Endothelial cell of hepatic sinusoid (primary cell): Measurements from ENCODE around the gene USP15.
"Not testable (repeated sequence)": the region's sequence is repeated elsewhere in the genome, so short reads cannot be mapped to it uniquely, and the experiment has no call there.

Source experiments
- in situ Hi-C: cut with HindIII; loops from 2 replicates; pipeline ENCODE4 v1.10.0; 2017; ENCODE audit warnings: low sequenced_read_pairs

USP15 gene

DNA sequence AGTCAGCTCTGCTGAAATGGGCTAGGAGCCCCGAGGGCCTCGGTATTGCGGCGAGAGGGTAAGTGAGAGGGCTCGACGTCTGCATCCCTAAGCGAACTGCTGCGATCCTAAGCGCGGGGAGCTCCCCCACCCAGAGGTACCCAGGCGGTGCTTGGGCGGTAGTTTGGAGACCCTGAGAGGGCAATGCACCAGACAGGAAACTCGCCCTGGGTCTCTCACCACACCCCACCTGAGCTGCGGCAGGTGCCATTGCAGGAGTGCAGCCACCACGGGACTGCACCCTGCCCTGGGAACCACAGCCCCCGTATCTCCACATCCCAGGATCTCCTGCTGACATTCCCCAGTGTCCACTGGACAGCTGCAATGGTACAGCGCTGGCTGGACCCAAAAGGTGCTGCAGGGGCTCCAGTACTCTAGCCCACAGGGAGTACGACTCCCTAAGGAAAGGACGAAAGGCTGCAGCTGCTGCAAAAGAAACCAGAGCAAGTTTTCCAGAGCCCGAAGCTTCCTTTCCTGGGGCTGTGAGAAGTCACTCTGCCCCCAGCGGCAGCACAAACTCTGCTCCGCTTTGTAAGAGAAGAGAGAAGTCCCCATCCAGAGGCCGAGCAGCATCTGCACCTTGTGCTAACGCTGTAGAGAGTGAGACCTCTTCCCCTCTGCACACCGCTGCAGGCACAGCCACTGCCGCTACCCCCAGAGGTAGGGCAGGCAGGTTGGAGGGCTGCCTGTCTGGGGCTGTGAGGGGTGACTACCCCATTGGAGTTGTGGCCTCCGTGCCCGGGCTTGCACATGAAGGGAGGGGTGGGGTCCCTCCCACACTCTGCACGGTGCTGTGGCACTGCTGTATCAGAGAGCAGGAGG is 175.3 kb downstream of the USP15 start:
- in situ Hi-C loops = loop anchor here (5.0 to 25.0 kb wide), 2 partner anchors 362 to 627 kb away; no protein-coding TSS in a partner anchor

DNA sequence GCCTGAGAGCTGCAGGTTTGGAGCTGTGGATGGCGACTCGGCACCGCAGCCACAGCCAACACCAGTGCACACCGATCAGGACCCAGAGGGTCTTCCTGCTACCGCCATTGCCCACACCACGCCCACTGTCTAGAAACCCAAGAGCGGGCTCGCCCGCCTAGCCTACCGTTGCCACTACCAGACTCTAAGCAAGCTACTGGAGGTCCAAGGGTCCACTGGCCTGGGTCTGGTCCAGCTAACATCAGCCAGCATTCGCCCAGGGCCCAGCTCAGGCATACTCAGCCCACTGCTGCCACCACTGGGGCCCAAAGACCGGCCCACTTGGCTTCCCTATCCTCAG is 175.9 kb downstream of the USP15 start:
- in situ Hi-C loops = loop anchor here (5.0 to 25.0 kb wide), 2 partner anchors 361 to 626 kb away; no protein-coding TSS in a partner anchor

DNA sequence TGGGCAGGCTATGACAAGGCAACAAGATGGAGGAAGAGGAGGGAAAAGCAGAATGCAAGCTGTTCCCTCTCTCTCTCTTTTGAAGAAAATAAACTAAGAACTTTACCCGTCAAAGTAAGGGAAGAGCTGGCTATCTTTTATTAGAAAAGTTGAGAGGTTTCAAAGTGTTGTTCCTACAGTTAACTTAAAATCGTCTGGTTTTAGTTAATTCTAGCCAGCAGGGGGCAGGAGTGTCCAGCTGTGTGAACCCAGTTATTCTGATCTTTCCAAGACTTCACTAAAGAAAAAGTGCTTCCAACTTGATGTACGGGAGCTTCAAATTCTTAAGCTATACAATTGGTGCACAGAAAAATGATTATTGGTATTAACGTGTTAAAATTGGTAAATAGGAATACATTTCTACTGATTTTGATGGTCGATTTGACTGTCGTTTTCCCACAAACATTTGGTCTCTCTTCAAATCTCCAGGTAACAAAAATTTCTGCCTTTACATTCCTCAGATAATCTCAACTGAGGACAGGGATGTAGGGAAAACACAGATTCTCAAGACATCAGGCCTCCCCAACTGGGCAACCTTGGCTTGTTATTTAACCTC is 178.0 kb downstream of the USP15 start:
- in situ Hi-C loops = loop anchor here (5.0 to 25.0 kb wide), 2 partner anchors 359 to 624 kb away; no protein-coding TSS in a partner anchor

DNA sequence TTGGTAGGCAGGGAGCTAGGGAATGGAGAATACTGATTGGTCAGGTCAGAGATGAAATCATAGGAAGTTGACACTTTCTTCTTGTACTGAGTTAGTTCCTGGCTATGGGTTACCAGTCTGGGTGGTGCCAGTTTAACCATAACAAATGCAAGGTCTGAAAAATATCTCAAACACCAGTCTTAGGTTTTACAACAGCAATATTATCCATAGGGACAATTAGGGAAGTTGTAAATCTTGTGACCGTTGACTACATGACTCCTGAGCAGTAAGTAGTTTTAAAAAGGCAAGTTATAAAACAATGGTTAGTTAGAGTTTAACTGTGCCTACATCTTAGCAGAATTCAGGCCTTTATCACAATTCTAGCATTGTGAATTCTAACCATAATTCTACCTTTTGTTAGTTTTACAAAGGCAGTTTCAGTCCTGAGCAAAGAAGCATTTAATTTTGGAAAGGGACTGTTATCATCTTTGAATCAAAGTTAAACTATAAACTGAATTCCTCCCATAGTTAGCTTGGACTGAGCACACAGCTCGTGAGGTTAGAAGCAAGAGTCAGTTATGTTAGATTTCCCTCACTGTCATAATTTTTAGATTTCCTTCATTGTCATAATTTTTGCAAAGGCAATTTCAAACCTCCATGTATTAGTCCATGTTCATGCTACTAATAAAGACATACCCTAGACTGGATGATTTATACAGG is 186.7 kb downstream of the USP15 start:
- in situ Hi-C loops = loop anchor here (25.0 kb wide), 1 partner anchor 615 kb away; no protein-coding TSS in a partner anchor

DNA sequence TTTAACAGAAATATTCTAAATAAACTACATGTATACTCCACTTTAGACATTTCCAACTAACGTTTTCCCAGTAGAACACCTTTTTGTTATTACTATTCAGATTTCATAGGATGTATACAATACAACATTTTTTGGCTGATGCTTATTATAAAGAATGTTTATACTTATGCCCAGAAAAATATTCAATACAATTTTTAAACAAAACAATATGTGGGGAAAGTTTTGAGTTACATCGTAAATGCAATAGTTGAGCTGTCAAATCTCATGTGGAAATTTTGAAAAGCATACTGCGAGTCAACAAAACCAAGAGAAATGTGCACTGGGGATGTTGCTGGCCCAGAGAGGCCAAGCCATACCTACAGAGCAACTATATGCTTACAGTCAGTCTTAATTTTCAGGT is 188.2 kb downstream of the USP15 start:
- in situ Hi-C loops = loop anchor here (25.0 kb wide), 1 partner anchor 614 kb away; no protein-coding TSS in a partner anchor

DNA sequence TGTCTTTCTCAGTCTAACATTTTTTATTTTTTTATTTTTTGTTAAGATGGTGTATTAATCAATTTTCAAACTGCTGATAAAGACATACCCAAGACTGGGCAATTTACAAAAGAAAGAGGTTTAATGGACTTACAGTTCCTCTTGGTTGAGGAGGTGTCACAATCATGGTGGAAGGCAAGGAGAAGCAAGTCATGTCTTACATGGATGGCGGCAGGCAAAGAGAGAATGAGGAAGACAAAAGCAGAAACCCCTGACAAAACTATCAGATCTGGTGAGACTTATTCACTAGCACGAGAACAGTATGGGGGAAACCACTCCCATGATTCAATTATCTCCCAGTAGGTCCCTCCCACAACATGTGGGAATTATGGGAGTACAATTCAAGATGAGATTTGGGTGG is 195.2 kb downstream of the USP15 start:
- in situ Hi-C loops = not testable (repeated sequence)

DNA sequence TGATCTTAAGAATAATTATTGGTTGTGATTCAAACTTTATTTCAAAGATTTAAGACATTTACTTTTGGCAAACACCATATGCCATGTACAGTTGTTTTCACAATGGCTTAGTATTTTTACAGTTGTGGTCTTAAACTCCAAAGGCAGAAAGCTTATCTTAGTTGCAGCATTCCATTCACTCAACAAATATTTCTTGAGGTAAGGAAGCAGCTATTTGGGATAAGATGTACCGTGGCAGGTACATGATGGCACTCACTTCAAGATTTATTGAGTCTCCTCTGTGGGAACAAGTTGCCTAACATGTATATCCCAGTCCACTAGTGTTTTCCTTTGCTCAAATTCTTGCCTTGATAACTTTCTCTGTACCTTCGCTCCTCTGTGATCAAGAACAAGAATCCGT is 198.4 kb downstream of the USP15 start:
- in situ Hi-C loops = no loop called here

DNA sequence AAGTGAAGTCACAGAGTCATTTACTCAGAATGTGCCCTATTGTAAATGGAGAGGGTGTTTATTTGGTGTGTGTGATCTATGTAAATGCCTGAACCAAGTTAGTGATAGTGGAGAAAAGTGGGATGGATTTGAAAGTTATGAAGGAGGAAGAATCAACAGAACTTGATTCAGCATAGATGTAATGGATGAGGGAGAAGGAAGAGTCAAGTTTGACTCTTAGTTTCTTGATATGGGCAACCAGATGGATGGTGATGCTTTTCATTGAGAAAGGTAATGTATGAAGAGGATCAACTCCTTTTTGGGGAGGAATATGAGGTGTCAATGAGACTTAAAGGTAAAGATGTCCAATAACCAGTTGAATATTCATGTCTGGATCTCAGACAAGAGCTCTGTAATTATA is 199.8 kb downstream of the USP15 start:
- in situ Hi-C loops = no loop called here

DNA sequence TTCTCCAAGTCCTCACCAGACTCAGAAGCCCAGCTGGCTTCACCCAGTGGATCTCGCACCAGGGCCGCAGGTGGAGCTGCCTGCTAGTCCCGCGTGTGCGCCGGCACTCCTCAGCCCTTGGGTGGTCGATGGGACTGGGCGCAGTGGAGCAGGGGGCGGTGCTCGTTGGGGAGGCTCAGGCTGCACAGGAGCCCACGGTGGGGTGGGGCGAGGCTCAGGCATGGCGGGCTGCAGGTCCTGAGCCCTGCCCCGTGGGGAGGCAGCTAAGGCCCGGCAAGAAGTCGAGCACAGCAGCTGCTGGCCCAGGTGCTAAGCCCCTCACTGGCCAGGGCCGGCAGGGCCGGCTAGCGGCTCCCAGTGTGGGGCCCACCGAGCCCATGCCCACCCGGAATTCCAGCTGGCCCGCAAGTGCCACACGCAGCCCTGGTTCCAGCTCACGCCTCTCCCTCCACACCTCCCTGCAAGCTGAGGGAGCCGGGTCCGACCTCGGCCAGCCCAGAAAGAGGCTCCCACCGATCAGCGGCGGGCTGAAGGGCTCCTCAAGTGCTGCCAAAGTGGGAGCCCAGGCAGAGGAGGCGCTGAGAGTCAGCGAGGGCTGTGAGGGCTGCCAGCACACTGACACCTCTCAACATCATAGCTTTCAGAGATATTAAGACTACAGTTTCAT is 201.1 kb downstream of the USP15 start:
- in situ Hi-C loops = not testable (repeated sequence)

DNA sequence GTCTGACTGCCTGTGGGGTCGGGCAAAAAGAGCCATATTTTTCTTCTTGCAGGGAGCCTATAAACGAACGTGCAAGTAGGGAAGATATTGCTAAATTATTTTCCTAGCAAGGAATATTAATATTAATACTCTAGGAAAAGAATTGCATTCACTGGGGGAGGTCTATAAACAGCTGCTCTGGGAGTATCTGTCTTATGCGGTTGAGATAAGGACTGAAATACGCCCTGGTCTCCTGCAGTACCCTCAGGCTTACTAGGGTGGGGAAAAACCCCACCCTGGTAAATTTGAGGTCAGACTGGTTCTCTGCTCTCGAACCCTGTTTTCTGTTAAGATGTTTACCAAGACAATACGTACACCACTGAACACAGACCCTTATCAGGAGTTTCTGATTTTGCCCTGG is 203.0 kb downstream of the USP15 start:
- in situ Hi-C loops = not testable (repeated sequence)
